ENCODE data around the gene SGK2. TPM values are rescaled to one million over a fixed set of nuclear protein-coding genes. Genes with fewer than 3 reads are reported as not detected.

The SGK2 gene
- total RNA-seq, 1 experiment from 2014 or later = 68.2 TPM

DNA sequence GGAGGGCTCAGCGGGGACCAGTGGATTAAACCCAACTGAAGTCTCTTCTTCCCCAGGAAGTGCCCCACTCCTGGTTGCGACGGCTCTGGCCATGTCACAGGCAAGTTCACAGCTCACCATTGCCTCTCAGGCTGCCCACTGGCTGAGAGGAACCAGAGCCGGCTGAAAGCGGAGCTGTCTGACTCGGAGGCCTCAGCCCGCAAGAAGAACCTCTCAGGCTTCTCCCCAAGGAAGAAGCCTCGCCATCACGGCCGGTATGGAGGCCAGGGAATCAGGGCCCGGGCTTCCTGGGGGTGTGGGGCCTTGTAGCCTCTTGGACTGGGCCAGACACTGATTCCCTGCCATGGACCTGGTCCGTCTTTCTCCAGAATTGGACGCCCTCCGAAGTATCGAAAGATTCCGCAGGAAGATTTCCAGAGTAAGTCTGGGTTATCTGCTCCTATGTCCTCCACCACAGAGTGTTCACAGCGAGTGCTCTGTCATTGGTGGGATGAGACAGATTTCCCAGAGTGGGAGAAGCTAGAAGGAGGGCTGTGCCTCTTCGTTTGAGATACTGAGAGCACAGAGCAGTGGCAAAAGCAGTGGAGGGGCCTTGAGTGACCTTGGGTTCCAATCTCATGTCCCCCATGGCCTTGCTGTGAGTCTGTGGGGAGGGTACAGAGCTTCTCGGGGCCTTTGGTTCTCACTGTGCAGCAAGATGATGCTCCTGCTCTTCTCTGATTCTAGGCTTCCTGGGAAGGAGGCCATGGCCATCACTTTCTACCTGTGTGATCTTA is 22.6 kb upstream of the SGK2 start:
- no peak for DNase-seq (ENCODE audit: low spot score)

DNA sequence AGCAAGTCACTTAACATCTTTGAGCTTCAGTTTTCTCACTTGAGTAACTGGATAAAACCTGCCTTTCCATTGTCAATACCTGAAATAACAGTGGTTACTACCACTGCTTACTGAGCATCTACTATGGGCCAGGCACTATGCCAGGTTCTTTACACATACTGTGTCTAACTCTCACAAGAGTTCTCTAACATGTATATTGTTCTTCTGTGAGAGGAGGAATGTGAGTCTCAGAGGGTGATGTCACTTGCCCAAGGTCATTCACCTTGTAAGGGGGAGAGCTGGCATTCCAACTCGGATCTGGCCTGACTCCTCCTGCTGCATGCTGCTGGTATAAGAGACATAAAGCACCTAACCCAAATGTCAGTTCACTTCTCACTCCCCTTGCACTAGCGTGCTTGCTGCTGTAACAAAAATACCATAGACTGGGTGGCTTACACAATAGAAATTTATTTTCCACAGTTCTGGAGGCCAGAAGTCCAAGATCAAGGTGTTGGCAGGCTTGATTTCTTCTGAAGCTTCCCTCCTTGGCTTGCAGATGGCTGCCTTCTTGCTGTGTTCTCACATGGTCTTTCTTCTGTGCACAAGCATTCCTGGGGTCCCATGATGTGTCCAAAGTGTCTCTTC is 21.9 kb upstream of the SGK2 start:
- DNase-seq (ENCODE audit: low spot score) = no peak

- peak; percentile 96 for DNase-seq (ENCODE audit: low spot score)
Measured at GRCh38 chr20:43537921-43538877, 20.6 kb upstream of the SGK2 start.

DNA sequence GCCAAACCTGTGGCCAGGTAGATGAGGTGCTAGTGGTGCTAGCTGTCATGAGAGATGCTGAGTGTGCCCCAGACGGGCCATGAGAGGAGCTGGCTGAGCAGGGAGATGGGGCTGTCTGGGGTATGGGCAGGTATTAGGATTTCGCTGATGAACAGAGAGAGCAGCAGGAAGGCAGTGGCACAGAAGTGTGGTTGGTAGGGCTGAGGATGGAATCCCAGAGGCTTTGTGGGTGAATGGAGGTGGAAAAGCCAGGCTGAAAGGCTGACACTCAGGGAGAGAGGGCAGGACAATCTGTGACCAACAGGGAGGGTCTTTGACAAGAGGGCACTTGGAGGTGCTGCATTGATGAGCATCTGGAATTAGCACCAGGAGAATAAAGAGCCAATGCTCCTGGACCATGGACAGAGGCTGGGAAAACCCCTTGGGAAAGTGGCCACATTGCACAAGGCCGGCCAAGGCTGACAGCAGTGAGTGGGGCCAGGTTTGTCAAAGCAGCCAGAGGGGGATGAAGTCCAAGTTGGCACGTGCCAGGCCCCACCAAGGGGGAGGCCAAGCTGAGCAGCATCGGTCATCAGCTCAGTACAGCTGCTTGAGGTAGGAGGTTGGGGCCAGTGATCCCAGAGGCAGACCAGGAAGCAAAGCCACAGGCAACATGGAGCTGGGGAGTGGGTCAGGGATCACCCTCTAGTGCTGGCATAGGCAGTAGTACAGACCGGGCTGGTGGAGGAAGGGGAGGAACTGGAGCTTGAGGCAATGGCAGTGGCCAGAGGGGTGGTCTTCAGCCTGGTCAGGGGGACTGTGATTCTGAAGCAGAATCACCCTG is 19.7 kb upstream of the SGK2 start:
- no peak for DNase-seq (ENCODE audit: low spot score)

GRCh38 chr20:43539975-43540672 is 18.7 kb upstream of the SGK2 start:
- no peak for DNase-seq (ENCODE audit: low spot score)

DNA sequence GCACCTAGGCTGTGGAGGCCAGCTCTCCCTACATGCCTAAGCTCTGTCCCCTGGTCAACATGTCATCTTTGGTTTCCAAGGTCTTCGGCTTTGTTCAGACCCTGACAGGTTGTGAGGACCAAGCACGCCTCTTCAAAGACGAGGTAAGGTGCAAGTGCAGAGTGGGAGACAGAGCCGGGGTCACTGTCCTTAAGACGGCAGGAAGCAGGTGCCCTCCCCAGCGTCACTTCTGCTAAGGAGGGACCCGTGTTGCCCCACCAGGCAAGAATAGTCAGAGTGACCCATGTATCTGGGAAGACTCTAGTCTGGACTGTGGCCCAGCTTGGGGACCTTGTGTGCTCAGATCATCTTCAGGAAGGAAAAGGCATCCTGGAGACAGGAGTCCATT is 18.2 kb upstream of the SGK2 start:
- DNase-seq (ENCODE audit: low spot score) = no peak

- peak; percentile 35 for DNase-seq (ENCODE audit: low spot score)
Measured at GRCh38 chr20:43541214-43541613, 17.6 kb upstream of the SGK2 start.

GRCh38 chr20:43542161-43542560 is 16.7 kb upstream of the SGK2 start:
- DNase-seq (ENCODE audit: low spot score) = peak; percentile 58

GRCh38 chr20:43542674-43543073 is 16.2 kb upstream of the SGK2 start:
- no peak for DNase-seq (ENCODE audit: low spot score)

- no peak for DNase-seq (ENCODE audit: low spot score)
Measured at GRCh38 chr20:43543138-43543537, 15.7 kb upstream of the SGK2 start.

DNA sequence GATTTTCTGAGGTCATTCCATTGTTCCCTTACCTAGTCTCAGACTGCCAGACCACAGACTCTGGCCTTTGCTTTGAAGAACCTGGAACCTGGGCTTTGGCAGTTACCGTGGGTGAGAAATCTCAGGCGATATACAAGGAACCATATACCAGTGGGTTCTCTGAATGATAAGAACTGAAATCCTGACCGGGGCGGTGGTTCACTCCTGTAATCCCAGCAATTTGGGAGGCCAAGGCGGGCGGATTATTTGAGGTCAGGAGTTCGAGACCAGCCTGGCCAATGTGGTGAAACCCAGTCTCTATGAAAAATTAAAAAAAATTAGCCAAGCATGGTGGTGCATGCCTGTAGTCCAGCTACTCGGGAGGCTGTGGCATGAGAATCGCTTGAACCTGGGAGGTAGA is 14.3 kb upstream of the SGK2 start:
- no peak for DNase-seq (ENCODE audit: low spot score)

DNA sequence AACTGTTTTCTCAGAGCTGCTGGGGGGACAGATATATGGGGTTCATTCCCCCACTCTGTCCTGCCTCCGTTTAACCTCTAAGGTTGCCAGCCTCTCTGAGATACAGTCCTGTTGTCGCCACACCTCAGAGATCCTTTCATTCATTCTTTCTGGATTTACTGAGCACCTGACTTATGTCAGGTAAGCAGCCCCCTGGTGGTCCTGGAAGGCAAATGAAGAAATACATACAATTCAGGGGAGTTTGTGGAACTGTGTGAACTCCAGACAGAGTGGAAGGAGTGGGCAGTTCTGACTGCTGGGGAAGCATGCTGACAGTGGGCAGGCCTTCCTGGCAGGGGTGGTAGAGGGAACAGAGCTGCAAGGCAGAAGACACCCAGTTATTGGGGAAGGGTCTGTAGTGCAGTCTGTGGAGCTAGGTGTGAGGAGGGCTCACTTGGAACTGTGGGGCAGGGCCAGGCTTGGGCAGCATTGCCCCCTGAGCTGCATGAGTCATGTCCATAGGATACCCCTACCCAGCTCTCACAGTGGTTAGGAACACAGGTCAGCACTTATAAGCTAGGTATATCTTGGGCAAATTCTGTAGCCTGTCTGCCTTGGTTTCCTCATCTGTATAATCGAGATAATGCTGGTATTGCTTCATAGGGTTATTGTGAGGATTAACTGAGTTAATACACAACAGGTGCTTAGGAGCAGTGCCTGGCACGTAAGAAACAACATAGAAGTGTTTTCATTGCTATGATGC is 12.8 kb upstream of the SGK2 start:
- no peak for DNase-seq (ENCODE audit: low spot score)

GRCh38 chr20:43548273-43548880 is 10.4 kb upstream of the SGK2 start:
- DNase-seq (ENCODE audit: low spot score) = no peak

DNA sequence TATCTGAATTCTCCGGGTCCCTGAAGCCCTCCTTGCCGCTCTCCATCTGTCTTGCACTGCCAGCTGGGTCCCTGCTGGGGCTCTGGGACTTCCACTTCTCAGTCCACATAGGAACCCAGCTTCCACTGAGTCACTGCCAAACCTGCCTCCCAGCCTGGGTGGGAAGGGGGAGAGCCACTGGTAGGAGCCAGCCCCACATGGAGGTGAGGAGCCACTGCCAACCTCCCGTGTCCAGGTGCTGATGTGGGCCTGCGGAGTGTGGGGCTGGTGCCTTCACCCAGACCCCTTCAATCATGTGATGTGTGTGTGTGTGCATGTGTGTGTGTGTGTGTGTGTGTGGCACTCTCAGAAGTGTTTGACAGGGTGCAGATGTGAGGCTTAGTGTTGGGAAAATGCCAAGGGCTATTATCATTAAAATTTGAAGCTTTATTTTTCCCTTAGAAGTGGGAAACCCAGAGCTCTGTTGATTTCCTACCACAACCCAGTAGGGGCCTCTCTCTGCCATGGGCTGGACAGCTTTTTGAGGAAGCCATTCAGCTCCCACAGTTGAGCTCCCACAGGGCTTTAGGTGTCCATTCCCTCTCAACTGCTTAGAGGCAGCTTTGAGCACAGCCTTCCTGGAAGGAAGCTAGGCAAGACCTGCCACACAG is 9.3 kb upstream of the SGK2 start:
- DNase-seq (ENCODE audit: low spot score) = no peak

DNA sequence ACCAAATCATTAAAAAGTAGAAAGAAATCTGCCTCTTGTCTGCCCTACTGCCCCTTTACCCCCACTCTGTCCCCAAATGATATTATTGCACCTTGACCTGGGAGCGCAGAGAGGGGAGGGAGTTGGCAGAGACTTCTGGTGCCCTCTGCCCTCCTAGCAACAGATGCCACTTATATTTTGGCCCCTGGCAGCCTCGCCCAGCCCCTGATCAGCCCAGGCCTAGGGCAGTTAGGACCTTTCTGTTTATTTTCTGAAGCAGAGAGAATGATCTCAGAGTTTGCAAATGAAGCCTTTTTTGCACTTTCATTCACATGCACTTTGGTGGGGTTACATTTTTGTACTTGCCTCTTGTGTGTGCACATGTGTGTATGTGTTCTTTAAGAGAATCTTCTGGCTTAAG is 8.4 kb upstream of the SGK2 start:
- DNase-seq (ENCODE audit: low spot score) = no peak

GRCh38 chr20:43554369-43554768 is 4.5 kb upstream of the SGK2 start:
- no peak for DNase-seq (ENCODE audit: low spot score)

DNA sequence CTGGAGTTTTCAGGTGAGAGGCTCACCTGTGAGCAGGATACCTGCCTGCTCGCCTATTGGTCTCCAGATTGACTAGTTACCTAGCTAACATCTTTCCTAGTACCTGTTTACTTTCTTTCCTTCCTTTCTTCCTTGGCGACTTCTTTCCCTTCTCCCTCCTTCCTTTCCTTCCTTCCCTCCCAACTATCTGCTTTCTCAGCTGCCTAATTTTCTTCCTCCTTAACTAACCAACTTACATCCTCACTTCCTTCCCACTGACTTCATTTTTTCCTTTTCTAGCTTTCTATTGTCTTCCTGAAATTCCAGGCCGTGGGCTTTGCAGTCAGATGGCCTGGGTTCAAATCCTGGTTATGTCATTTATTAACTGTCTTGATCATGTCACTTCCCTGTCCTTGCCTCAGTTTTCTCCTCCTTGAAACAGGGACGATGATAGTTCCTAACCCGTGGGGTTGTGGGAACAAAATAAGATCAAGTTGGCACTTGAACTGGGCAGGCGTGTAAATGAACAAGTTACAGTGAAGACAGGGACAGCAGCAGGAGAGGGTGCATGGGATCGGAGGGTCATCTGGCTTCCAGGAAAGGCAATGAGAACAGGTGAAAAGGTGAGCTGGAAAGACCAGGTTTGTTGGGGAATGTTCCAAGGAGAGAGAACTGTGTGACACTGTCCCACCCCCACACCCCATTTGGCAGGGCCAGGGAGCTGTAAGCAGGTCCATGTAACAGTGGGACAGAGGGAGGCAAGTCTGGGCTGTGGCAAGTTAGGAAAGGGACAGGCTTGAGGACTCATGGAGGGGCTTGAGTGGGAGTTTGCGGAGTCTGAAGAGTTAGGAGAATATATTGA is 540 bp downstream of the SGK2 start:
- no peak for DNase-seq (ENCODE audit: low spot score)

GRCh38 chr20:43560974-43561373 is 2.1 kb downstream of the SGK2 start:
- no peak for DNase-seq (ENCODE audit: low spot score)
